K562 (cell line): ENCODE results near the gene MAP3K7CL. TPM values are rescaled to one million over a fixed set of nuclear protein-coding genes. Genes with fewer than 3 reads are reported as not detected.

Experiments used
- ATAC-seq: fragments of 200-7000 bp; cut with Tn5 transposase; 3 replicates; pipeline ENCODE4 v1.9.1; 2020; ENCODE audit warnings: moderate library complexity
- BruUV-seq: library from RNA; stranded (reverse); fragments of 400-500 nt; replicated peaks from 2 replicates; lab custom pipeline; 2021; lab: Mats Ljungman, UMichigan
- CTCF ChIA-PET: fragments of 300-600 bp; formaldehyde crosslinking; extraction: SDS; loops from one replicate; lab custom pipeline; 2021; ENCODE audit warnings: low intra/inter-chr PET ratio; lab: Yijun Ruan, JAX
- POLR2A ChIA-PET: fragments of 300-600, 350-650 bp; sonication (Branson Sonifier 250); formaldehyde crosslinking; extraction: SDS; loops from one replicate; lab custom pipeline; 2021; ENCODE audit warnings: antibody characterized with exemption, inconsistent platforms; lab: Yijun Ruan, JAX
- DNase-seq, 4 experiments: peaks; one replicate each; pipeline versions ENCODE4 v3.0.0 to v3.0.0-alpha.2; 2011 to 2018; ENCODE audit warnings: low spot score in 3 of 4, mixed read lengths in 3 of 4; ENCODE audit errors: extremely low read depth in 1 of 4
- FAIRE-seq: peaks from 2 replicates; lab custom pipeline; 2011; peaks lifted over from hg19 to GRCh38; lab: Jason Lieb, UNC
- H2AFZ ChIP-seq: 2 replicates; pipeline ENCODE4 v1.6.0; 2011; ENCODE audit warnings: low read depth, low read length, control low read depth, inconsistent platforms
- H3K27ac ChIP-seq: fragments of 200-600 bp; 3 replicates; pipeline ENCODE4 v1.8.0; 2011; ENCODE audit warnings: low read depth, mild to moderate bottlenecking, control low read depth, inconsistent platforms, low read length, moderate library complexity, mixed read lengths; ENCODE audit errors: extremely low read depth
- H3K27me3 ChIP-seq, 2 experiments: fragments of 300-600 bp in 1 of 2; 2 replicates in 1 of 2; 3 replicates in 1 of 2; pipeline versions ENCODE4 v1.6.0 to v1.8.0; 2011; ENCODE audit warnings: inconsistent platforms in 2 of 2, low read length in 2 of 2, mild to moderate bottlenecking in 1 of 2, mixed read lengths in 1 of 2, moderate library complexity in 1 of 2; ENCODE audit not compliant: control insufficient read depth in 2 of 2, insufficient read depth in 2 of 2
- H3K36me3 ChIP-seq: fragments of 300-600 bp; 3 replicates; pipeline ENCODE4 v1.8.0; 2011; ENCODE audit warnings: mild to moderate bottlenecking, low read length, inconsistent platforms; ENCODE audit not compliant: control insufficient read depth, insufficient read depth
- H3K4me1 ChIP-seq, 2 experiments: fragments of 200-600 bp in 1 of 2; replicated peaks in 1 of 2; 2 replicates in 1 of 2; 3 replicates in 1 of 2; pipeline versions ENCODE4 v1.5.1 to v1.8.0; 2011; ENCODE audit warnings: inconsistent platforms in 2 of 2, low read length in 2 of 2, mild to moderate bottlenecking in 1 of 2, mixed read lengths in 1 of 2, moderate library complexity in 1 of 2; ENCODE audit not compliant: control insufficient read depth in 2 of 2, insufficient read depth in 2 of 2
- H3K4me2 ChIP-seq: 2 replicates; pipeline ENCODE4 v1.6.1; 2011; ENCODE audit warnings: low read length, control low read depth, inconsistent platforms, mixed read lengths; ENCODE audit not compliant: insufficient read depth
- H3K4me3 ChIP-seq: fragments of 200-600 bp; sonication (generic), shearing (Covaris generic); 2 replicates; pipeline ENCODE4 v1.5.1; 2016; ENCODE audit warnings: control low read depth, inconsistent platforms
- H3K79me2 ChIP-seq: fragments of 200-600 bp; 3 replicates; pipeline ENCODE4 v1.8.0; 2011; ENCODE audit warnings: low read length, inconsistent platforms; ENCODE audit not compliant: control insufficient read depth, insufficient read depth
- H3K9ac ChIP-seq, 2 experiments: 2 replicates each; pipeline versions ENCODE4 v1.6.0 to v1.6.1; 2011; ENCODE audit warnings: low read depth in 2 of 2, low read length in 2 of 2, control low read depth in 1 of 2, inconsistent platforms in 1 of 2, mild to moderate bottlenecking in 1 of 2, mixed read lengths in 1 of 2; ENCODE audit not compliant: insufficient read depth in 1 of 2
- H3K9me1 ChIP-seq: one replicate; pipeline ENCODE4 v1.6.0; 2011; ENCODE audit warnings: inconsistent platforms, mild to moderate bottlenecking, low read length, moderate library complexity; ENCODE audit not compliant: control insufficient read depth, insufficient read depth
- H3K9me3 ChIP-seq: replicated peaks from 2 replicates; pipeline ENCODE4 v1.5.1; 2011; ENCODE audit warnings: low read depth, low read length, inconsistent platforms; ENCODE audit not compliant: control insufficient read depth, insufficient read depth
- H4K20me1 ChIP-seq: replicated peaks from 2 replicates; pipeline ENCODE4 v1.6.1; 2011; ENCODE audit warnings: low read length, inconsistent platforms, mixed read lengths; ENCODE audit not compliant: control insufficient read depth, insufficient read depth
- CHD4 ChIP-seq: fragments of 200-600 bp; sonication (generic); IDR thresholded peaks from 3 replicates; pipeline ENCODE4 v1.6.1; 2012; ENCODE audit warnings: low read depth, mild to moderate bottlenecking, mixed read lengths, low read length, inconsistent platforms; ENCODE audit not compliant: insufficient read depth, insufficient replicate concordance, poor library complexity, severe bottlenecking
- FOXA1 ChIP-seq: fragments of 450-650 bp; IDR thresholded peaks from 2 replicates; pipeline ENCODE4 v1.6.1; 2016; ENCODE audit warnings: mild to moderate bottlenecking, borderline replicate concordance
- GABPB1 ChIP-seq: sonication (generic); formaldehyde crosslinking; IDR thresholded peaks from 2 replicates; pipeline ENCODE4 v1.8.0; 2022; ENCODE audit warnings: mild to moderate bottlenecking, missing genetic modification reagents
- KDM4B ChIP-seq, 2 experiments: fragments of 450-650 bp in 1 of 2; sonication (generic) in 1 of 2; IDR thresholded peaks; 2 replicates each; pipeline ENCODE4 v1.6.1; 2016 to 2017; ENCODE audit warnings: borderline replicate concordance in 2 of 2, antibody characterized with exemption in 1 of 2, low read depth in 1 of 2, mild to moderate bottlenecking in 1 of 2
- KHSRP ChIP-seq: fragments of 450-650 bp; IDR thresholded peaks from 2 replicates; pipeline ENCODE4 v1.6.1; 2017
- MAZ ChIP-seq, 2 experiments: fragments of 450-650 bp in 1 of 2; sonication (generic) in 1 of 2; formaldehyde crosslinking; IDR thresholded peaks in 1 of 2; conservative IDR thresholded peaks in 1 of 2; 2 replicates each; pipeline versions ENCODE4 v1.4.0 to v1.5.0; 2020; ENCODE audit warnings: mild to moderate bottlenecking in 1 of 2, missing genetic modification reagents in 1 of 2
- POLR3G ChIP-seq: IDR thresholded peaks from 2 replicates; pipeline ENCODE4 v1.6.1; 2011; ENCODE audit not compliant: insufficient read length, insufficient replicate concordance; ENCODE audit errors: extremely low read depth
- RBFOX2 ChIP-seq: fragments of 200-400 bp; formaldehyde crosslinking; IDR thresholded peaks from 2 replicates; pipeline ENCODE4 v1.6.1; 2017; ENCODE audit warnings: low read depth, mild to moderate bottlenecking, low read length, moderate library complexity
- SMAD2 ChIP-seq: fragments of 150-350 bp; IDR thresholded peaks from 2 replicates; pipeline ENCODE4 v1.6.1; 2014; ENCODE audit warnings: low read depth, mild to moderate bottlenecking, low read length
- SRF ChIP-seq, 2 experiments: fragments of 250-450, 450-650 bp in 1 of 2; sonication (Bioruptor Pico) in 1 of 2; sonication (generic) in 1 of 2; formaldehyde crosslinking; IDR thresholded peaks; 2 replicates each; pipeline versions ENCODE4 v1.5.0 to v1.5.1; 2020 to 2022; ENCODE audit warnings: mild to moderate bottlenecking in 1 of 2, missing genetic modification reagents in 1 of 2
- TCFL5 ChIP-seq: fragments of 250-450 bp; sonication (Bioruptor Pico); conservative IDR thresholded peaks from 2 replicates; pipeline ENCODE4 v1.6.1; 2021; ENCODE audit warnings: mild to moderate bottlenecking, moderate library complexity, matching md5 sums
- ZNF140 ChIP-seq: fragments of 250-450 bp; sonication (Bioruptor Pico); IDR thresholded peaks from 2 replicates; pipeline ENCODE4 v1.8.0; 2021; ENCODE audit warnings: moderate library complexity, mild to moderate bottlenecking, inconsistent platforms
- ZNF408 ChIP-seq: fragments of 250-450 bp; sonication (Bioruptor Pico); IDR thresholded peaks from 2 replicates; pipeline ENCODE4 v1.4.0; 2020; ENCODE audit warnings: low read depth, mild to moderate bottlenecking, moderate library complexity
- ZNF583 ChIP-seq: fragments of 250-450 bp; sonication (Bioruptor Pico); IDR thresholded peaks from 2 replicates; pipeline ENCODE4 v1.4.0; 2020
- WGBS: fragments of 100-300 bp; shearing (Covaris generic); methylation state at CpG from one replicate; pipeline ENCODE4 v1.1.6; 2016; ENCODE audit warnings: low coverage, mixed read lengths; ENCODE audit not compliant: insufficient coverage; ENCODE audit errors: missing lambda C conversion rate; 5-methylcytosine and 5-hydroxymethylcytosine counted together
- in situ Hi-C: fragments of 300-500 bp; cut with MboI; formaldehyde crosslinking; loops from 4 replicates; pipeline ENCODE4 v1.15.0; 2018; ENCODE audit warnings: inconsistent platforms, mixed read lengths
- intact Hi-C: fragments of 100-400 bp; cut with micrococcal nuclease; formaldehyde crosslinking; loops from 2 replicates; pipeline ENCODE4 v1.14.2; 2022
- polyA plus RNA-seq, 8 experiments: library from polyadenylated mRNA; depleted of rRNA in 4 of 8; stranded (reverse) in 5 of 8; unstranded in 3 of 8; fragments of >200 nt; fragmentation: Nextera tagmentation in 2 of 8; fragmentation: Illumina TruSeq in 1 of 8; extraction: Ambion mirVana in 2 of 8; extraction: Trizol in 1 of 8; gene quantifications; 2 replicates each; pipeline versions ENCODE4 v1.2.1 to v1.2.3, GENCODE V29; 2011 to 2014; ENCODE audit warnings: inconsistent platforms in 1 of 8, missing spikeins in 1 of 8
- total RNA-seq, 7 experiments: library from RNA; depleted of rRNA in 6 of 7; stranded (reverse); fragments of >200 nt in 6 of 7; fragmentation: Illumina TruSeq in 2 of 7; extraction: Trizol in 2 of 7; gene quantifications; 2 replicates each; pipeline versions ENCODE4 v1.2.1 to v1.2.3, GENCODE V29; 2011 to 2021; ENCODE audit warnings: low replicate concordance in 1 of 7
- TF ChIP-seq, protein P1 (sequence below): sonication (generic); formaldehyde crosslinking; IDR thresholded peaks from 2 replicates; pipeline ENCODE4 v1.8.0; 2022; ENCODE audit warnings: missing genetic modification reagents, mild to moderate bottlenecking, moderate library complexity, borderline replicate concordance

MAP3K7CL gene
- total and polyA plus RNA-seq, 9 of the 15 experiments (the other 6 are each of a cell fraction or from before 2014, with no cell fraction given): 0.13 to 0.15 (median 0.14) TPM; not detected in 6

DNA sequence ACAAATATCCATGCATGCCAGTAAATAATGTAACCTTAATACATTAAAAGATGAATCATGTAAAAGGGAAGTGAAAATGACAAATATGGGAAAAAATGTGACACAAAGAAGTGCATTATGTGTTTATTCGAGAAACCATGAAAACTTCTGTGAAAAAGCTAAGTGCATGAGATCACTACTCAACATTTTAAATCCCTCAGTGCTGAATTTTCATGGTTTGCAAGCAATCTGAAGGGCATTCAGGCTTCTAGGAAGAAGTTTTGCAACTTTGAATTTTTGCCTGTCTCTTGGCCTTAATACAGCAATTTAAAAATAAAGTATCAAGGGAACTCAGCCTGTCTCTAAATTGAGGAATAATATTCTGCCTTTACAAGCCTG is 78.2 kb downstream of the MAP3K7CL start:
- CTCF ChIA-PET: no interaction called here
- no peak overlapping the region for H3K4me3 ChIP-seq
- DNase-seq (no peak), ATAC-seq (no peak), FAIRE-seq (no peak)
- BruUV-seq: no TSS peak
- H3K36me3 ChIP-seq: no peaks in the 10 kb centered on the region
- H4K20me1 ChIP-seq: no peaks in the 10 kb centered on the region
- H3K9ac ChIP-seq: no peak overlapping the region
- TF ChIP-seq SMAD2 (no peak), KHSRP (no peak), FOXA1 (no peak), GABPB1 (no peak), RBFOX2 (no peak), KDM4B (IDR thresholded peaks at IDR 0.05; ENCODE audit: borderline replicate concordance in 2 of 2, low read depth in 1 of 2) (no peak), TCFL5 (CRISPR knock-in tag) (no peak), MAZ (CRISPR knock-in tag; conservative IDR thresholded peaks at IDR 0.05 in 1 of 2, IDR thresholded peaks at IDR 0.05 in 1 of 2) (no peak), ZNF140 (no peak), ZNF408 (CRISPR knock-in tag) (no peak), POLR3G (no peak), CHD4 (no peak), SRF (CRISPR knock-in tag; IDR thresholded peaks at IDR 0.05) (no peak), ZNF583 (no peak)
- TF ChIP-seq, protein P1, sequence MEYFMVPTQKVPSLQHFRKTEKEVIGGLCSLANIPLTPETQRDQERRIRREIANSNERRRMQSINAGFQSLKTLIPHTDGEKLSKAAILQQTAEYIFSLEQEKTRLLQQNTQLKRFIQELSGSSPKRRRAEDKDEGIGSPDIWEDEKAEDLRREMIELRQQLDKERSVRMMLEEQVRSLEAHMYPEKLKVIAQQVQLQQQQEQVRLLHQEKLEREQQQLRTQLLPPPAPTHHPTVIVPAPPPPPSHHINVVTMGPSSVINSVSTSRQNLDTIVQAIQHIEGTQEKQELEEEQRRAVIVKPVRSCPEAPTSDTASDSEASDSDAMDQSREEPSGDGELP: no peak
- H3K4me1 ChIP-seq: no peaks in the 10 kb centered on the region
- H3K27me3 ChIP-seq: peaks cover 4 to 10% of the 10 kb centered on the region in 2 experiments; a peak in 2 of 5 replicates
- H3K79me2 ChIP-seq: no peaks in the 10 kb centered on the region
- no peaks in the 10 kb centered on the region for H3K9me1 ChIP-seq
- in situ Hi-C loops: no loop called here
- POLR2A ChIA-PET: interaction anchor here (0.6 kb wide), 1 partner anchor 27 kb away, joined by 3 read pairs; no protein-coding TSS in a partner anchor
- no peaks in the 10 kb centered on the region for H3K9me3 ChIP-seq
- no peak overlapping the region for H2AFZ ChIP-seq
- H3K27ac ChIP-seq: no peak overlapping the region
- intact Hi-C loops: no loop called here
- WGBS: 0% methylated on average over 1 of the region's 1 CpG
- no peak overlapping the region for H3K4me2 ChIP-seq
